SK-N-DZ (cell line): ENCODE data around the gene MORN5.

Experiments
- DNase-seq: peaks from one replicate; pipeline ENCODE4 v3.0.0-alpha.2; 2015; ENCODE audit warnings: low spot score

The MORN5 gene

GRCh38 chr9:122143296-122143695 is 16.4 kb upstream of the MORN5 start:
- no peak for DNase-seq

DNA sequence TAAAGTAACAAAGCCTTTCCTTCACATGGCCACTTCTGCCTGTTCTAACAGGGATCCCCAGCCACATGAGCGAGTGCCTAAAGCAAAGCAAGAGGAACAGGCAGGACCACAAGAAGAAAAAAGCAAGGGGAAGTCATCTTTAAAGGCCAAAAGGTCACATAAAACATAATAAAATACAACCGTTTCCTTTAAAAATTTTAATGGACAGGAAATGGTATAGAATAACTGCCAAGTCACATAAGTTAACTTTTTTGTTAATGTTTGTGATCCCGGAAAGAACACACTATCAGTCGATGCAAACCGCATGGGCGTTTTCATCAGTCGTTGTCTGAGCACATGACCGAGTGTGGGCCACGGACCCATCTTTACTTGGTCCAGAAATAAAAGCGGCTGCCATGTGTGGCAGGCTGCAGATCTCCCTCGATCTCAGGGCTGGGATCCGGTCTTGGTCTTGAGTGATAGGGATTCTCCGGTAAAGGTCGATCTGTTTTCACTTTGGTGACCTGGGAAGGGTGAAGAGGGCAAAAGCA is 15.8 kb upstream of the MORN5 start:
- DNase-seq, result no peak

GRCh38 chr9:122144836-122145591 is 14.7 kb upstream of the MORN5 start:
- no peak for DNase-seq

DNA sequence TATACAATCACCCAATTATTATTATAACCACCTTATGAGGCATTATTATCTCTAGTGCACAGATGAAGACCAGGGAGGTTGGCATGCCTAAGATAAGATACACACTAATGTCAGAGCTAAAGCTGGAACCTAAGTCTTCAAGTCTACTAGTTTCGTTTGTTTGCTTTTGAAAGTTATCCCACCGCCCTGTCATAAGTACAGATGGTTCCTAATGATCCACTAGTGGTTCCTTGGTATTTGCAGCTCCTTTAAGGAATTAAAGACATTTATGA is 14.2 kb upstream of the MORN5 start:
- DNase-seq, result no peak

GRCh38 chr9:122151267-122151828 is 8.4 kb upstream of the MORN5 start:
- DNase-seq, result no peak

- DNase-seq, result no peak
Observed at GRCh38 chr9:122155796-122156195, 3.9 kb upstream of the MORN5 start.

DNA sequence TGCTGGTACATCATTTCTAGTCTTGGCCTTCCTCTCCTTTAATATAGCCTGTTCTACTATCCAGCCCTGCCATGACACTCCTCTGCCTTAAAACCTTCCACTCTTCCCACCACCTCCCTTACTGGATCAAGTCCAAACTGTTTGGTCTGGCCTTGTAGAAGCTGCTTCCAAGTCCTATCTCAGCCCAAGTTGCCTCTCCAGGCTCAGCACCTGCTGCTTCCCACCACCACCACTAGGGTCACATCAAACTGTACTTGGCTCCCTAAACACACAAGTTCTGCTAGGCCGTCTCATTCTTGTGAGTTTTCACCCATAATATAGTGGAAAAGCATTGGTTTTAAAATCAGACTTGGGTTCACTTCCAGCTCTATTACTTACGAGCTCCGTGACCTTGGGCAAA is 1.5 kb upstream of the MORN5 start:
- DNase-seq, result peak; percentile 64

DNA sequence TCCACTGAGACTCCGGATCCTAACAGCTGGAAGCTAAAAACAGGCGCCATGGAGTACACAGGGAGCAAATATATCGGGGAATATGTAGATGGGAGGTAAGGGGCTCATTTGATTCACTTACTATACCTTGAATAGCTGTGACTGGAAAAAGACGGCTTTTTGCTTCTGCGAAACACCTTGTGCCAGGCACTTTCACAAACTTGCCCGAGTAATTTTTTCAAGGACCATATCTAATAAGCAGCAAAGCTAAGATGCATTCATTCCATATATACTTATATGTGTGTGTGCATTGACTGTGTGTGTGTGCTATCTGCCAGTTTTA is 178 bp downstream of the MORN5 start:
- DNase-seq, result no peak

- DNase-seq, result no peak
Observed at GRCh38 chr9:122162415-122162814, 2.7 kb downstream of the MORN5 start.

- DNase-seq, result no peak
Observed at GRCh38 chr9:122164286-122164685, 4.6 kb downstream of the MORN5 start.

DNA sequence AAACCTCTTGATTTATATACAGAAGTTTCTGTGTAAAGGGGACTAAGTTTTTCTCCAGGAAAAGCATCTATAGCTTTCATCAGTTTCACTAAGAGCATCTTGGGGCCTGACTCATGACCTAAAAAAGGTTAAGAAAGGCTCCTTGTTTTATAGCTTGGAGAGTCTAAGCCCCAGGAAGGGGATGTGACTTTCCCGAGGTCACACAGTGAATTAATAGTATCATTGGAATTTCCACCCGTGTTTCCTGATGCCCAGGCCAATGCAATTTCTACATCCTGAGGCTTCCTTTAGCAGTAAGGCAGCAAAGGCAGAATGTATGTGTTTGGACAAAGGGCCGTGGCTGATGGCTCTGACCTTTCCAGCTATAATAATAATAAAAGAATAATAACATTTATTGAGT is 8.6 kb downstream of the MORN5 start:
- DNase-seq, result no peak

- DNase-seq, result no peak
Observed at GRCh38 chr9:122172131-122172530, 12.4 kb downstream of the MORN5 start.

DNA sequence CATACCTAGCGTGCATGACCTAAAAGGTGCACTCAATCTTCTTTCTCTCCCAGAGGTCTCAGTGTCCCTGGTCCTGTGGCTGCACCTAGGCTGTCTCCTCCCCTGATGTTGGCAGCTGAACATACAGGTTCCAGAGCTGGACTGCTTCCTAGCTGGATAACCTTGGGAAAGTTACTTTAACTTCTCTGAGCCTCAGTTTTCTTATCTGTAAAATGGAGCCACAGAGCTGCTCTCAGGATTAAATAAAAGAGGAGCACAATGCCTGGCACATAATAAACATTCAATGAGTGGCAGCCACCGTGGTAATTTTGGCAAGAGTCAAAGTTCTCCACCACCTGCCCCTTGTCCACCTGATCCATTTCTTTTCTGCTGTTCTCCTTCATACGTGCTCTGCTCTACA is 14.0 kb downstream of the MORN5 start:
- no peak for DNase-seq

- no peak for DNase-seq
Observed at GRCh38 chr9:122176916-122177315, 17.2 kb downstream of the MORN5 start.

DNA sequence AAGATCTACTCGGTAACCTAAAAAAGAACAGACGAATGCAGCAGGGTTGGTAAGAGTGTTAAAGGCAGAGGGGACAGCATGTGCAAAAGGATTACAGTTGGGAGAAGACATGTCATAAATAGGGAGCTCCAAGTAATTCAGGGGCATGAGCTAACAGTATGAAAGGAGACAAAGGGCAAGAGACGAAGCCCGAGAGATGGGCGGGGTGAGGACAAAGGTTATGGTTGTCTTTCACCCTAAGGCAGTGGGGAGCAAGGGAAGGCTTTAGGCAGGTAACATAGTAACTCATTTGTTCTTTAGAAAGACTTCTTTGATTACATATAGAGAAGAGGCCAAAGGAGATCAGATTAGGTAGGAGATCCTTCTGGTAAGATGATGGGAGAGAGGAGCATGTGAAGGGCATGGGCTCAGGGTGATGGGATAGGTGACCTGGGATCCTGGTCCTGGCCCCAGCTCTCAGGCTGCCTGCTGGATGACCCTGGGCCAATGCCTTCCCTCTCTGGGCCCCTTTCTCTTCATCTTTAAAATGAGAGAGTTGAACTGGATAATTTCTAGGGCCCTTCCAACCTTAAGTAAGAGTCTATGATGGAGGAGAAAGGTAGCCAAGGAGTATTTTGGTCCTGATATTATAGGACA is 19.5 kb downstream of the MORN5 start:
- no peak for DNase-seq

- no peak for DNase-seq
Observed at GRCh38 chr9:122179690-122180074, 20.0 kb downstream of the MORN5 start.

- no peak for DNase-seq
Observed at GRCh38 chr9:122180633-122181032, 20.9 kb downstream of the MORN5 start.

GRCh38 chr9:122183501-122183900 is 23.8 kb downstream of the MORN5 start:
- DNase-seq, result peak; percentile 21

DNA sequence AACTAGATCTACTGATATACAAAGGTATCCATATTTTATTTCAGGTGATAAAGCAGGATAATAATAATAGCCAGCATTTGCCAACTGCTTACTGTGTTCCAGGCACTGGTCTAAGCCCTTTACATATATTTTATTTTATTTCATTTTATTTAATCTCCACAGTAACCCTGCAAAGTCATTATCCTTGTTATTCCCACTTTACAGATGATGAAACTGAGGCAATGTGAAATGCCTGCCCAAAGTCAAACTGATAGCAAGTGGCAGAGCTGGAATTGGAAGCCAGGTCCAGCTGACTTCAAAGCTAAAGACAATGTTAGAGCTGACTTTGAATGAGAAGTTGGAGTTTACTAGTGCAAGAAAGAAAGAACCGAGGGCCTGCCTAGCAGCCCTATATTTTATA is 24.8 kb downstream of the MORN5 start:
- no peak for DNase-seq

DNA sequence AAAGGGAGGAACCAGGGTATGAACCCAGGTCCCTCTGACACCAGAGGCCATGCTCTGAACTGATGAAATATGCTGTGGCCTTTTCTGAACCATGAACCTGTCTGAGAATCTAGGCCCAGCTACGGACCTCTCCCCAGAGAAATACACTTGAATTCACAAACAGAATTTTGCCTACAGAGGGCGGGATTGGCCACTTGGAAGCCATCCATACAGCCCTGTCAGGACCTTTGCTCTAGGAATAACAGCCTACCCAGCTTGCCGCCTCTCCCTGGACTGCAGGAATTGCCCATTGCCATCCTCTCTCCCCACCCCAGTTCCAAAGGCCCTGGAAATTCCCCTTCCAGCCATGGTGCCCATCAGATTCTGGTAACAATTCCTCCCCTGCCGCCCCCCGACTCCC is 26.6 kb downstream of the MORN5 start:
- DNase-seq, result no peak

DNA sequence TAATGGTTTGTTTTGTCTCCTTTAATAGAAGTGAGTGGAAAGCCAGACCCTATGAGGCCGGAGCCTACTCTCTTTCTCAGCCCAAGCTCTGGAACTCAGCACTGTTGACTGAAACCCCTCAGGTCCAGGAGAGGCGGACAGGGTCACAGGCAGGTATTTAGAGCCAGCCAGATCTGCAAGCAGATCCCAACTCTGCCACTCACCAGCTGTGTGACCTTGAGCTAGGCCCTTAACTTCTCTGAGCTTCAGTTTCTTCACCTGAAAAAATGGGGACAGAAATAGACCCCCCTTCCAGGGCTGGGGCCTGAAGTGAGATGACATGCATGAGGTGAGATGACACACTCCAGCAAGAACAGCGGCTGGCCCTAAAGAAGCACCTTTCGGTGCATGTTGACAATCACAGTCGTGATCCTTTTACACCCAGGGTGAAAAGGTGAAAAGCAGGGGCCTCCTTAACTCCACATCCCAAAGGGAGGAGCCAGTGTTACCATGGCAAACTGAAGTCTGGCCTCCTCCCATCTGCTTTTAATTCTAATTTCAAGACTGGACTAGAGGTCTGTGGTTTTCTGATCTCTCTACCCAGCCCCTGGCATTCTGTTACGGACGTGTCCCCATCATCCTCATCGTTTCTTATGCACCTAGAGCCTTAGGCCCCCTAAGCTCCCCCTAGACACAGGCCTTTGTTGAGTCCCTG is 27.2 kb downstream of the MORN5 start:
- DNase-seq, result peak; percentile 34

- DNase-seq, result no peak
Observed at GRCh38 chr9:122188369-122188768, 28.7 kb downstream of the MORN5 start.
